K562 (cell line): Measurements from ENCODE around the gene HCAR1. TPM values are rescaled to one million over a fixed set of nuclear protein-coding genes. Genes with fewer than 3 reads are reported as not detected.

Source experiments
- ATAC-seq: fragments of 200-7000 bp; cut with Tn5 transposase; 3 replicates; pipeline ENCODE4 v1.9.1; 2020; ENCODE audit warnings: moderate library complexity
- Bru-seq: library from RNA; stranded (reverse); fragments of 400-500 nt; gene quantifications from one replicate; lab custom pipeline; 2021; lab: Mats Ljungman, UMichigan
- BruChase-seq, 2 experiments: library from RNA; stranded (reverse); fragments of 400-500 nt; gene quantifications; one replicate each; lab custom pipeline; 2021; lab: Mats Ljungman, UMichigan
- BruUV-seq: library from RNA; stranded (reverse); fragments of 400-500 nt; replicated peaks from 2 replicates; lab custom pipeline; 2021; lab: Mats Ljungman, UMichigan
- CTCF ChIA-PET: fragments of 300-600 bp; formaldehyde crosslinking; extraction: SDS; loops from one replicate; lab custom pipeline; 2021; ENCODE audit warnings: low intra/inter-chr PET ratio; lab: Yijun Ruan, JAX
- POLR2A ChIA-PET: fragments of 300-600, 350-650 bp; sonication (Branson Sonifier 250); formaldehyde crosslinking; extraction: SDS; loops from one replicate; lab custom pipeline; 2021; ENCODE audit warnings: antibody characterized with exemption, inconsistent platforms; lab: Yijun Ruan, JAX
- DNase-seq, 4 experiments: peaks; one replicate each; pipeline versions ENCODE4 v3.0.0 to v3.0.0-alpha.2; 2011 to 2018; ENCODE audit warnings: low spot score in 3 of 4, mixed read lengths in 3 of 4; ENCODE audit errors: extremely low read depth in 1 of 4
- FAIRE-seq: peaks from 2 replicates; lab custom pipeline; 2011; peaks lifted over from hg19 to GRCh38; lab: Jason Lieb, UNC
- H2AFZ ChIP-seq: 2 replicates; pipeline ENCODE4 v1.6.0; 2011; ENCODE audit warnings: low read depth, low read length, control low read depth, inconsistent platforms
- H3K27ac ChIP-seq: fragments of 200-600 bp; 3 replicates; pipeline ENCODE4 v1.8.0; 2011; ENCODE audit warnings: low read depth, mild to moderate bottlenecking, control low read depth, inconsistent platforms, low read length, moderate library complexity, mixed read lengths; ENCODE audit errors: extremely low read depth
- H3K27me3 ChIP-seq, 2 experiments: fragments of 300-600 bp in 1 of 2; 2 replicates in 1 of 2; 3 replicates in 1 of 2; pipeline versions ENCODE4 v1.6.0 to v1.8.0; 2011; ENCODE audit warnings: inconsistent platforms in 2 of 2, low read length in 2 of 2, mild to moderate bottlenecking in 1 of 2, mixed read lengths in 1 of 2, moderate library complexity in 1 of 2; ENCODE audit not compliant: control insufficient read depth in 2 of 2, insufficient read depth in 2 of 2
- H3K36me3 ChIP-seq: fragments of 300-600 bp; 3 replicates; pipeline ENCODE4 v1.8.0; 2011; ENCODE audit warnings: mild to moderate bottlenecking, low read length, inconsistent platforms; ENCODE audit not compliant: control insufficient read depth, insufficient read depth
- H3K4me1 ChIP-seq, 2 experiments: fragments of 200-600 bp in 1 of 2; replicated peaks in 1 of 2; 2 replicates in 1 of 2; 3 replicates in 1 of 2; pipeline versions ENCODE4 v1.5.1 to v1.8.0; 2011; ENCODE audit warnings: inconsistent platforms in 2 of 2, low read length in 2 of 2, mild to moderate bottlenecking in 1 of 2, mixed read lengths in 1 of 2, moderate library complexity in 1 of 2; ENCODE audit not compliant: control insufficient read depth in 2 of 2, insufficient read depth in 2 of 2
- H3K4me2 ChIP-seq: 2 replicates; pipeline ENCODE4 v1.6.1; 2011; ENCODE audit warnings: low read length, control low read depth, inconsistent platforms, mixed read lengths; ENCODE audit not compliant: insufficient read depth
- H3K4me3 ChIP-seq: fragments of 200-600 bp; sonication (generic), shearing (Covaris generic); 2 replicates; pipeline ENCODE4 v1.5.1; 2016; ENCODE audit warnings: control low read depth, inconsistent platforms
- H3K79me2 ChIP-seq: fragments of 200-600 bp; 3 replicates; pipeline ENCODE4 v1.8.0; 2011; ENCODE audit warnings: low read length, inconsistent platforms; ENCODE audit not compliant: control insufficient read depth, insufficient read depth
- H3K9ac ChIP-seq, 2 experiments: 2 replicates each; pipeline versions ENCODE4 v1.6.0 to v1.6.1; 2011; ENCODE audit warnings: low read depth in 2 of 2, low read length in 2 of 2, control low read depth in 1 of 2, inconsistent platforms in 1 of 2, mild to moderate bottlenecking in 1 of 2, mixed read lengths in 1 of 2; ENCODE audit not compliant: insufficient read depth in 1 of 2
- H3K9me1 ChIP-seq: one replicate; pipeline ENCODE4 v1.6.0; 2011; ENCODE audit warnings: inconsistent platforms, mild to moderate bottlenecking, low read length, moderate library complexity; ENCODE audit not compliant: control insufficient read depth, insufficient read depth
- H3K9me3 ChIP-seq: replicated peaks from 2 replicates; pipeline ENCODE4 v1.5.1; 2011; ENCODE audit warnings: low read depth, low read length, inconsistent platforms; ENCODE audit not compliant: control insufficient read depth, insufficient read depth
- H4K20me1 ChIP-seq: replicated peaks from 2 replicates; pipeline ENCODE4 v1.6.1; 2011; ENCODE audit warnings: low read length, inconsistent platforms, mixed read lengths; ENCODE audit not compliant: control insufficient read depth, insufficient read depth
- EZH2 ChIP-seq: IDR thresholded peaks from 2 replicates; pipeline ENCODE4 v1.6.1; 2012; ENCODE audit warnings: low read depth, mild to moderate bottlenecking, inconsistent platforms, low read length, borderline replicate concordance
- SNRNP70 ChIP-seq: fragments of 200-400 bp; formaldehyde crosslinking; optimal IDR thresholded peaks from 2 replicates; pipeline ENCODE3; 2017; ENCODE audit warnings: low read depth, low read length
- WGBS: fragments of 100-300 bp; shearing (Covaris generic); methylation state at CpG from one replicate; pipeline ENCODE4 v1.1.6; 2016; ENCODE audit warnings: low coverage, mixed read lengths; ENCODE audit not compliant: insufficient coverage; ENCODE audit errors: missing lambda C conversion rate; 5-methylcytosine and 5-hydroxymethylcytosine counted together
- in situ Hi-C: fragments of 300-500 bp; cut with MboI; formaldehyde crosslinking; loops from 4 replicates; pipeline ENCODE4 v1.15.0; 2018; ENCODE audit warnings: inconsistent platforms, mixed read lengths
- intact Hi-C: fragments of 100-400 bp; cut with micrococcal nuclease; formaldehyde crosslinking; loops from 2 replicates; pipeline ENCODE4 v1.14.2; 2022
- long read RNA-seq, 3 experiments: library from polyadenylated mRNA in 2 of 3; library from RNA in 1 of 3; unstranded in 2 of 3; stranded (forward) in 1 of 3; transcript quantifications; one replicate each; pipeline ENCODE4 v2.0.0, GENCODE V29; 2019 to 2022
- polyA minus RNA-seq, 3 experiments: library from RNA; depleted of rRNA, polyadenylated mRNA; stranded (reverse); fragments of >200 nt; gene quantifications; 2 replicates each; pipeline ENCODE4 v1.2.3, GENCODE V29; 2011
- polyA plus RNA-seq, 8 experiments: library from polyadenylated mRNA; depleted of rRNA in 4 of 8; stranded (reverse) in 5 of 8; unstranded in 3 of 8; fragments of >200 nt; fragmentation: Nextera tagmentation in 2 of 8; fragmentation: Illumina TruSeq in 1 of 8; extraction: Ambion mirVana in 2 of 8; extraction: Trizol in 1 of 8; gene quantifications; 2 replicates each; pipeline versions ENCODE4 v1.2.1 to v1.2.3, GENCODE V29; 2011 to 2014; ENCODE audit warnings: inconsistent platforms in 1 of 8, missing spikeins in 1 of 8
- total RNA-seq, 7 experiments: library from RNA; depleted of rRNA in 6 of 7; stranded (reverse); fragments of >200 nt in 6 of 7; fragmentation: Illumina TruSeq in 2 of 7; extraction: Trizol in 2 of 7; gene quantifications; 2 replicates each; pipeline versions ENCODE4 v1.2.1 to v1.2.3, GENCODE V29; 2011 to 2021; ENCODE audit warnings: low replicate concordance in 1 of 7

HCAR1 gene
- not detected in 2 replicates for total RNA-seq (2011; cell fraction: chromatin; rRNA removed; ENCODE audit: low replicate concordance)
- total RNA-seq (2011; cell fraction: nucleolus; rRNA removed), result not detected in 2 replicates
- total RNA-seq (2011; cell fraction: nucleoplasm; rRNA removed), result not detected in 2 replicates
- not detected in 2 replicates for total RNA-seq (2014; rRNA removed)
- total RNA-seq (2014; rRNA removed; fragmentation: Illumina TruSeq; extraction: Trizol), result not detected in 2 replicates
- total RNA-seq (2015; rRNA removed; fragmentation: Illumina TruSeq; extraction: Trizol), result not detected in 2 replicates
- total RNA-seq (2021), result not detected in 2 replicates
- polyA plus RNA-seq (2011; rRNA removed), result not detected in 2 replicates
- polyA plus RNA-seq (2011; cell fraction: cytosol; rRNA removed), result not detected in 2 replicates
- not detected in 2 replicates for polyA plus RNA-seq (2011; cell fraction: nucleus; rRNA removed)
- polyA plus RNA-seq (2012), result not detected in 2 replicates
- polyA plus RNA-seq (2014; fragmentation: Illumina TruSeq; extraction: Trizol), result not detected in 2 replicates
- polyA plus RNA-seq (2014; fragmentation: Nextera tagmentation; extraction: Ambion mirVana), result not detected
- polyA plus RNA-seq (2014; rRNA removed), result not detected in 2 replicates
- not detected in 2 replicates for polyA minus RNA-seq (2011; rRNA and poly(A)+ RNA removed)
- polyA minus RNA-seq (2011; cell fraction: cytosol; rRNA and poly(A)+ RNA removed), result not detected in 2 replicates
- not detected in 2 replicates for polyA minus RNA-seq (2011; cell fraction: nucleus; rRNA and poly(A)+ RNA removed)
- Bru-seq, nascent RNA, result not detected
- percentile 13 among the genes with signal in this experiment for BruChase-seq, experiment 1, labeled RNA remaining after a 2-hour chase
- BruChase-seq, experiment 2, labeled RNA remaining after a 6-hour chase, result not detected
- long read RNA-seq, experiment 1, result 0 reads
- long read RNA-seq, experiment 2, result 0 reads
- long read RNA-seq, experiment 3, result 0 reads

- no peaks in the 10 kb centered on the region for H3K79me2 ChIP-seq
- H3K36me3 ChIP-seq, result no peaks in the 10 kb centered on the region
- peaks cover 3% of the 10 kb centered on the region; the same call in 1 of the 2 replicates for H4K20me1 ChIP-seq
- no peak within 1 kb of the TSS for H3K4me2 ChIP-seq
- DNase-seq, result no peak
- WGBS, result 35% methylated on average over 31 of the region's 32 CpGs
- no TSS peak for BruUV-seq
- no peak for TF ChIP-seq SNRNP70
- TF ChIP-seq EZH2, result peak; percentile 8; the same call in 1 of the 2 replicates
- intact Hi-C loops (no loop called here), in situ Hi-C loops (no loop called here)
- ChIA-PET POLR2A (no interaction called here), CTCF (no interaction called here)
- no peak for FAIRE-seq
- H3K9me3 ChIP-seq, result no peaks in the 10 kb centered on the region
- peak within 1 kb of the TSS in 1 of 2 experiments; percentile 62; a peak in 2 of 4 replicates for H3K9ac ChIP-seq
- H3K27me3 ChIP-seq, result peaks cover 29 to 44% of the 10 kb centered on the region in 2 experiments
- H3K9me1 ChIP-seq, result no peaks in the 10 kb centered on the region
- H3K4me3 ChIP-seq, result no peak within 1 kb of the TSS
- peak; percentile 16; the same call in 1 of the 3 replicates for ATAC-seq
- no peak within 1 kb of the TSS for H2AFZ ChIP-seq
- no peak within 1 kb of the TSS for H3K27ac ChIP-seq
- H3K4me1 ChIP-seq, result peaks cover 8 to 9% of the 10 kb centered on the region in 2 experiments; a peak in 3 of 5 replicates
Measured at GRCh38 chr12:122730215-122731014, at the start of gene HCAR1. TSS of gene HCAR1 (minus strand) at chr12:122730844. CDS start at chr12:122730339, 505 bp downstream.
